ENCODE results near the gene M1AP.

GRCh38 chr2:74551942-74552913, 95.9 kb downstream of the M1AP start:
- TF ChIP-seq, protein P1, sequence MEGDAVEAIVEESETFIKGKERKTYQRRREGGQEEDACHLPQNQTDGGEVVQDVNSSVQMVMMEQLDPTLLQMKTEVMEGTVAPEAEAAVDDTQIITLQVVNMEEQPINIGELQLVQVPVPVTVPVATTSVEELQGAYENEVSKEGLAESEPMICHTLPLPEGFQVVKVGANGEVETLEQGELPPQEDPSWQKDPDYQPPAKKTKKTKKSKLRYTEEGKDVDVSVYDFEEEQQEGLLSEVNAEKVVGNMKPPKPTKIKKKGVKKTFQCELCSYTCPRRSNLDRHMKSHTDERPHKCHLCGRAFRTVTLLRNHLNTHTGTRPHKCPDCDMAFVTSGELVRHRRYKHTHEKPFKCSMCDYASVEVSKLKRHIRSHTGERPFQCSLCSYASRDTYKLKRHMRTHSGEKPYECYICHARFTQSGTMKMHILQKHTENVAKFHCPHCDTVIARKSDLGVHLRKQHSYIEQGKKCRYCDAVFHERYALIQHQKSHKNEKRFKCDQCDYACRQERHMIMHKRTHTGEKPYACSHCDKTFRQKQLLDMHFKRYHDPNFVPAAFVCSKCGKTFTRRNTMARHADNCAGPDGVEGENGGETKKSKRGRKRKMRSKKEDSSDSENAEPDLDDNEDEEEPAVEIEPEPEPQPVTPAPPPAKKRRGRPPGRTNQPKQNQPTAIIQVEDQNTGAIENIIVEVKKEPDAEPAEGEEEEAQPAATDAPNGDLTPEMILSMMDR (IDR thresholded peaks at IDR 0.05) = no peak
- TF ChIP-seq POLR2AphosphoS5 (IDR thresholded peaks at IDR 0.05; ENCODE audit: low read depth, low read length) (no peak), YY1 (IDR thresholded peaks at IDR 0.05; ENCODE audit: low read depth) (no peak), ELF1 (IDR thresholded peaks at IDR 0.05) (no peak), RFX5 (IDR thresholded peaks at IDR 0.05; ENCODE audit: low read length) (no peak), TAF1 (IDR thresholded peaks at IDR 0.05; ENCODE audit: borderline replicate concordance, low read depth, low read length) (no peak), FOXJ3 (CRISPR knock-in tag; IDR thresholded peaks at IDR 0.05) (no peak), RAD21 (IDR thresholded peaks at IDR 0.05; ENCODE audit: low read length) (no peak), REST (IDR thresholded peaks at IDR 0.05; ENCODE audit: low read depth, low read length) (no peak), SMC3 (IDR thresholded peaks at IDR 0.05; ENCODE audit: low read depth, low read length) (no peak), FOXM1 (IDR thresholded peaks at IDR 0.05; ENCODE audit: low read depth) (no peak), TEAD4 (IDR thresholded peaks at IDR 0.05; ENCODE audit: borderline replicate concordance, insufficient read depth) (no peak), EP300 (IDR thresholded peaks at IDR 0.05; ENCODE audit: borderline replicate concordance in 1 of 2, low read depth in 1 of 2, low read length in 1 of 2) (no peak)
- TF ChIP-seq, protein P2, sequence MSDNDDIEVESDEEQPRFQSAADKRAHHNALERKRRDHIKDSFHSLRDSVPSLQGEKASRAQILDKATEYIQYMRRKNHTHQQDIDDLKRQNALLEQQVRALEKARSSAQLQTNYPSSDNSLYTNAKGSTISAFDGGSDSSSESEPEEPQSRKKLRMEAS (IDR thresholded peaks at IDR 0.05; ENCODE audit: low read depth) = no peak

Data from SK-N-SH (cell line).